Skin of body (tissue), 2 donors: ENCODE results near the gene GVQW3. TPM values are rescaled to one million over a fixed set of nuclear protein-coding genes. Genes with fewer than 3 reads are reported as not detected.
A peak's percentile ranks its signal among the peaks of the same experiment; 100 is the strongest.
"Not testable (repeated sequence)": the region's sequence is repeated elsewhere in the genome, so short reads cannot be mapped to it uniquely, and the experiment has no call there.

Experiments used
- DNase-seq: peaks from one replicate; lab custom pipeline; 2025; lab: John Stamatoyannopoulos, UW
- total RNA-seq: library from RNA; depleted of rRNA; stranded (reverse); fragments of >200 nt; gene quantifications from one replicate; pipeline ENCODE4 v1.2.3, GENCODE V29; 2014

GVQW3 gene
- total RNA-seq, 1 donor from 2014 or later, result 5.2 TPM

- DNase-seq, result no peak
Observed at GRCh38 chr11:76385903-76386302, 4.8 kb downstream of the GVQW3 start.

DNA sequence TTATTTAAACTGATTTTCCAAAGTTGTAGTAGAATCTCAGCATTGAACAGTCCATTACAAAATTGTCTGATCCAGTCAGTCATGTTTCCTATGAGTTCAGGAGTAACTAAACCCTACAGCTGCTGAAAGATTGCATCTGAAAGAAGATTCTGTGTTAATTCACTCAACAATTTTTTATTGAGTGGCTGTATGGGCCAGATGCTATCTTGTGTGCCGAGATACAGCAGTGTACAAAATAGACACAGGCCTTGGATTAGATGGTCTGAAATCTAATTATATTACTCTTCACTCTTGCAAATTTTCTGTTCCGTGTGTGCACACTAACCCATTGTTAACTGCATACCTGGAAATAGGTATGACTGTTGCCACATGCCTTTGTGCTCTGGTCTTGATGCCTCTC is 7.3 kb downstream of the GVQW3 start:
- DNase-seq, result no peak

DNA sequence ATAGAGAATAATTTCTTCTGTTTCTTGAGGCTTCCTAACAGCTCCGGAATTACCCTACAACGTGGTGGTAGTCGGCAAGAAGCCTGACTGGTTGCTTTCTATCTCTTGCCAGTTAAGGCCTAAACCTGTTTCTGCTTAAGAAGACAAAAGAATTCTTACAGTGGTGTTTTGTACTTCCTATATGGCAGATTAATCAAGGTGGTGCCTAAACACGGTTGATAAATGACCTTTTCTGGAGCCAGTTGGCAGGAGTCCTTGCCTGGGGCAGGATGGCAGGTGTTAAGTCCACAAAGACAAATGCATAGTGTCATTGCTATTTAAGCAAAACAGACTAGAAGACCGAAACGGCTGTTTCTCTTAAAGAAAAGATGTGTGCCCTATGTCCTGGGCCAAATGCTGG is 9.9 kb downstream of the GVQW3 start:
- no peak for DNase-seq

- no peak for DNase-seq
Observed at GRCh38 chr11:76391811-76392475, 10.8 kb downstream of the GVQW3 start.

- no peak for DNase-seq
Observed at GRCh38 chr11:76392870-76393269, 11.7 kb downstream of the GVQW3 start.

- DNase-seq, result no peak
Observed at GRCh38 chr11:76394411-76394810, 13.3 kb downstream of the GVQW3 start.

DNA sequence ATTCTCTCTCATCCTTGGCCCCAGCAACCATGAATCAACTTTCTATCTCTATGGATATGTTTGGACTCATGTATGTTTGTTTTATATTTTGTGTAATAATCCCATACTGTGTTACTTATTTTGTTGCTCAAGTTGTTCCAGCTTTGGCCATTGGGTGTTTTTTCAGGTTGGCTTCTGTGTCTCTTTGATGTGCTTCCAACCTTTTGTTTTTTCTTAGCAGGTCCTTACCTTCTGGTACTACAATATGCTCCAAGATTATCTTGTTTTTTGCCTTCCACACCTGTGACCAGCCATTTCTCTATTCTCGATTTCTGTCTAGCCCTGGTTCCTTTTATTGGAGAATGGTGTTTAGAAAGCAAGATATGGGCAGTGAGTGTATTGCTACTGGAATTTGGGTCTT is 14.2 kb downstream of the GVQW3 start:
- DNase-seq, result no peak

DNA sequence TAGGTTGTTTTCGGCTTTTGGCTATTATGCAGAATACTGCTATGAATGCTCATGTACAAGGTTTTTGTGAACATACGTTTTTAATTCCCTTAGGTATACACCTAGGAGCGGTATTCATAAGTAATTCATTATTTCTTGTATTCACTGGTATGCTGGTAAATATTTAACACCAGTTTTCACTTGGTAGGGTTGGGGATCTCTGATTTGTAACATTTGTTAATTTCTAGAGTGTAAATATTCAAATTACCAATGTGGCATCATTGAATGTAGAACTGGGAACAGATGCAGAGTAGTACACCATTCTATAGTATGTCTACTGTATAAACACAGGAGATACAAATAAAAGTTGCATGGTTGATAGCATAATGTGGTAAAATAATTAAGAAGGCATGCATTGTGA is 16.3 kb downstream of the GVQW3 start:
- DNase-seq, result no peak

DNA sequence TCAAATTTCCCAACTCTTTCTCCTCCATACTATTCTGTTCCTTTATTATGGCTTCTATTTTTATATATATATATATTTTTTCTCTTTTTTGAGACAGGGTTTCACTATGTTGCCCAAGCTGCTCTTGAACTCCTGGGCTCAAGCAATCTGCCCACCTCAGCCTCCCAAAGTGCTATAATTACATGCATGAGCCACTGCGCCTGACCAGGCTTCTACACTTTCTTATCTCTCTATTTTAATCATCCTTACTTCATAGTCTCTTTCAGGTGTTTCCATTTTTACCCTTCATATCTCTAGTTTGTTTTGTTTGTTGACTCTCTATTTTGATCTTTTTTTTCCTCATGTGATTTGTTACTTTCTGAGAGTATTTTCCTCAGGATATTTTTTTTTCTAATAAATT is 19.8 kb downstream of the GVQW3 start:
- DNase-seq, result no peak

DNA sequence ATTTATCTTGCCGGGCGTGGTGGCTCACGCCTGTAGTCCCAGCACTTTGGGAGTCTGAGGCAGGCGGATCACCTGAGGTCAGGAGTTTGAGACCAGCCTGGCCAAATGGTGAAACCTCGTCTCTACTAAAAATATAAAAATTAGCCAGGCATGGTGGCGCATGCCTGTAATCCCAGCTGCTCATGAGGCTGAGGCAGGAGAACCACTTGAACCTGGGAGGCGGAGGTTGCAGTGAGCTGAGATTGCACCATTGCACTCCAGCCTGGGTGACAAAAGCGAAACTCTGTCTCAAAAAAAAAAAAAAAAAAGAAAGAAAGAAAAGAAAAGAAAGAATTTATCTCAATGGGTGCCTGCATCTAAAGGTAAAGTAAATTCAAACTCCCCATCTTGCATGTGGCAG is 20.4 kb downstream of the GVQW3 start:
- not testable (repeated sequence) for DNase-seq

DNA sequence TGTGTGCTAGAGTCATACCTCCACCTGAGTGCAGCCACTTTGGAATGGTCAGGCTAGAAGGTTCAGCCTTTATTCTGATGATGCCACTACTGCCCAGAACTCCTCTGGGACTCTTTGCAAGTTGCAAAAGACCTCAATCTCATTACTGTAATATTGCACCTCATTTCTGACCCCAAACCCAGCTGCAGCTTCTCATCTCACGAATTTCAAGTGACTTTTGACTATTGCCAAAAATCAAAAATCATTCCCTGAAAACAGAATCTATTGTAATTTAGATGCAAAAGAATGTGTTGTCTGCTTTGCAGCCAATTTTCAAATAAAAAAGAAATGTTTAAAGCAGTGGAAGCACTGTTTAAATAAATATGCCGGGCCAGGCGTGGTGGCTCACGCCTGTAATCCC is 25.2 kb downstream of the GVQW3 start:
- DNase-seq, result no peak

DNA sequence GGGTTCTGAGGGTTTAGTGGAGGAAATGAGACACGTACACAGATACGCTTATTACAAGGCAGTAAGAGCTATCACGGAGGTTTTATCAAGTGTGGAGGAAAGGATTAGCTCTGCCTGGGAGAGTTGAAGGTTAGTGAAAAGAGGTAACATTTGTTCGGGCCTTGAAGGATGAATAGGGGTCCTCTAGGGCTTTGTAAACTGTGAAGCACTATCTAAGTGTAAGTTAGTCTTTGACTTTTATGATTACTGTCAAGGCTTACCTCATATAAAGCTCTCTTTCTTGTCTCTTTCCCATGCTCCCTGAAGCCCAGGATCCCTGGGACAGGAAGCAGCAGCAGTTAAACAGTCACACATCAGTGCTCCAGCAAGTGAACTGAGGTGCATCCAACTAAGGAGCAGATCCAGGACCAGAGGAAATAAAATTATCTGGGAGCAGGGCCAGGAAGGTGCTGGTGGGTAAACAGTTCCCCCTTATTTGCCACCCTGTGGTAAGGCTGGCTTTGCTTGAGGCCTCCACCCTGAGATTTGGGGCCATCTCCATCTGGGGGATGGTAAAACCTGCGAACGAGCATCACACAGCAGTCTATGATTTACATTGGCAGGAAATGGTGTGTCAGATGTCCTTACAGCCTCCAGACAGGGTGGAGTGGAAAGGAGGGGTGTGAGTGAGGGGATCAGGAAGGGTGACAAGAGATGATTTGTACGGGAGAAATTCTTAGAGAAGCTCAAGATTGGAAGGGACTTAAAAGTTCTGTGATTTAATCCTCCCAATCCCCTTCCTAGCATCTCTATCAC is 27.2 kb downstream of the GVQW3 start:
- DNase-seq, result no peak

- DNase-seq, result peak; percentile 51
Observed at GRCh38 chr11:76410851-76411357, 29.8 kb downstream of the GVQW3 start.

DNA sequence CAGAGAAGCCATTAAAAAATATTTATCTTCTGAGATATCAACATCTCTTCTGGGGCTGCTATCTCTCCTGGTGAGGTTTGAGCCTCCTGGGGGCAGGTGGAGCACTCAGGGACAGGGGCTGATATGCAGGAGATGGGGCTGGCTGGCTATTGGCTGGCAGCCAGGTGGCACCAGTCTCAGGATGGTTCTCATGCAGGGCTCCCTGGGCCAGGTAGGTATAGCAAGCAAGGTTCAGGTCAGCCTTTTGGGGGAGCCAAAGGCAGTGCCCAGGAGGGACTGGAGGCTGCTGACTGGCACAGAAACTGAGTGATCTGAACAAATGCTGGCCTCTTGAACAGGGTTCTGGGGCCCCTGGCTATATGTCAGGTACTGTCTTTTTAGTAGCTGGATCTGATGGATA is 34.0 kb downstream of the GVQW3 start:
- DNase-seq, result no peak

DNA sequence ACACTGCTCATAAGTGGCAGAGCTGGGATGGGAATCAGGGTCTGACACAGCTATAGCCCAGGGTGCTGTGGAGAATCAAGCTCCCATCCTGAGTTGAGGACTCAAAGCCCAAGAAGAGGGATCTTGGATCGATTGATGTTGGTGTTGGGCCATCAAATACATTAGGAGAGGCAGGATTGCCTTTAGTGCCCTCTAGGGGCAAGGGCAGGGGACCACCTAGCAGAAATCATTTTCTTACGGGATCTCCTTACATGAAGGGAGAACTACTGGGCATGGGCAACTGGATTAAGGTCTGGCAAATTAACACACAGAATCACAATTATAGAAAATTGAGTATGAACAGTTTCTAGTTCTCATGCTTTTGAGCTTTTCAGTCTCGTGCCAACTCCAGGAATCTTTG is 38.8 kb downstream of the GVQW3 start:
- DNase-seq, result no peak

GRCh38 chr11:76424379-76424778 is 43.3 kb downstream of the GVQW3 start:
- no peak for DNase-seq

- no peak for DNase-seq
Observed at GRCh38 chr11:76424891-76425290, 43.8 kb downstream of the GVQW3 start.

DNA sequence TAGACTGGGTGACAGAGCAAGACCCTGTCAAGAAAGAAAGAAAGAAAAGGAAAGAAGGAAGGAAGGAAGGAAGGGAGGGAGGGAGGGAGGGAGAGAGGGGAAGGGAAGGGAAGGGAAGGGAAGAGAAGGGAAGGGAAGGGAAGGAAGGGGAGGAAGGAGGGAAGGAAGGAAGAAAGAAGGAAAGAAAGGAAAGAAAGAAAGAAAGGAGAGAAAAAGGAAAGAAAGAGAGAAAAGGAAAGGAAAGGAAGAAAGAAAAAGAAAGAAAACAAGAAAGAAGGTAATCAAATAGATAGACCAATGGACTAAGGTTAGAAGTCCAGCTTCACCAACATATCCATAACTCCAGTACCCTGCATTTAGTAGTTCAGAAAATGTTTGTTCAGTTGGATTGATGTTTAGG is 45.5 kb downstream of the GVQW3 start:
- DNase-seq, result no peak

- DNase-seq, result no peak
Observed at GRCh38 chr11:76436020-76436419, 54.9 kb downstream of the GVQW3 start.

DNA sequence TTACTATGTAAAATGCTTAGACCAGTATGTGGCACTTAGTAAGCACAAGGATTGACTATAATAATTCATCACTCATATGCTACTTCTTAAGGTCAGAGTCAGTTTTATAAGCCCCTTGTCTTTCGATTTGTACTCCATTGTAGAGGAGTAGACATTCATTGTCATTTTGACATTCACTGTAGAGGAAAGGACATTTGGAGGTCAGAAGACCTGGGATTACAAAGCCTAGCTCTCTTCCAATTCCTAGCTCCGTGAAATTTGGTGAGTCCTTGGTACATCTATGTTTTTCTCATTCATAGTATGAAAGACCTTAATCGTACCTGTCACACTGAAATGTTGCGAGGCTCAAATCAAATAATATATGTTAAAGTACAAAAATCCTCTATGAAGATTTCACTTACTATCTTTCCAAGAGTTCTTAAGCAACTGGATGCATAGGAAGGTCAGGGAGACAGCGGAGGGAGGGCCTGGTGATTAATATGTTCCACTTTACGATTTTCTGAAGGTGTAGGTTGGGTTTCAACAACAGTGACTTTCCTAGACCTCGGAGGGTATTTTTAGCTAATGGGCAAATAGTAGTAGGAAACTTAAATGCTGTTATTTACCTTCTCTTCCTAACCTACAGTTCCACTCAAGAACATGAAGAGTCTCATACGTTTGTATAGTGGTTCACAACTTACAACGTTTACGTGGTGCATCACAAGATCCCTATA is 62.3 kb downstream of the GVQW3 start:
- DNase-seq, result no peak

DNA sequence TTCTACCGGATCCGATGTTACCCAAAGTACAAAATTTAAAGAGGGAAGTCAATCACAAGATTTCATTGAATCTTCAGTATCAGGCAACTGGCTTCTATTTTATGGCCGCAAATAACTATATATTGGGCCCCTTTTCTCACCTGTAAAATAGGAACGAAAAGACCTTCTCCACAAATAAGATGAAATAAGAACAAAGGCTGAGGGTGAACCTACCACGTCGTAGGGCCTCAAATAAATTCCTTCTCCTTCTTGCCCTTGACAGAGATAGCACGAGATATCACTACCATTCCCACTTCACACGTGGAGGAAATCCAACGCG is 62.9 kb downstream of the GVQW3 start:
- no peak for DNase-seq

- DNase-seq, result peak; percentile 100
Observed at GRCh38 chr11:76444384-76445120, 63.4 kb downstream of the GVQW3 start, which contains the start of gene EMSY. EMSY (plus strand) TSS chr11:76445018; CDS start chr11:76446939, 1,921 bp downstream.
